ENCODE measurements around the gene TMEM114. TPM values are rescaled to one million over a fixed set of nuclear protein-coding genes. Genes with fewer than 3 reads are reported as not detected.
A peak's percentile ranks its signal among the peaks of the same experiment; 100 is the strongest.

Gene TMEM114
- total RNA-seq, 3 donors from 2014 or later = not detected

DNA sequence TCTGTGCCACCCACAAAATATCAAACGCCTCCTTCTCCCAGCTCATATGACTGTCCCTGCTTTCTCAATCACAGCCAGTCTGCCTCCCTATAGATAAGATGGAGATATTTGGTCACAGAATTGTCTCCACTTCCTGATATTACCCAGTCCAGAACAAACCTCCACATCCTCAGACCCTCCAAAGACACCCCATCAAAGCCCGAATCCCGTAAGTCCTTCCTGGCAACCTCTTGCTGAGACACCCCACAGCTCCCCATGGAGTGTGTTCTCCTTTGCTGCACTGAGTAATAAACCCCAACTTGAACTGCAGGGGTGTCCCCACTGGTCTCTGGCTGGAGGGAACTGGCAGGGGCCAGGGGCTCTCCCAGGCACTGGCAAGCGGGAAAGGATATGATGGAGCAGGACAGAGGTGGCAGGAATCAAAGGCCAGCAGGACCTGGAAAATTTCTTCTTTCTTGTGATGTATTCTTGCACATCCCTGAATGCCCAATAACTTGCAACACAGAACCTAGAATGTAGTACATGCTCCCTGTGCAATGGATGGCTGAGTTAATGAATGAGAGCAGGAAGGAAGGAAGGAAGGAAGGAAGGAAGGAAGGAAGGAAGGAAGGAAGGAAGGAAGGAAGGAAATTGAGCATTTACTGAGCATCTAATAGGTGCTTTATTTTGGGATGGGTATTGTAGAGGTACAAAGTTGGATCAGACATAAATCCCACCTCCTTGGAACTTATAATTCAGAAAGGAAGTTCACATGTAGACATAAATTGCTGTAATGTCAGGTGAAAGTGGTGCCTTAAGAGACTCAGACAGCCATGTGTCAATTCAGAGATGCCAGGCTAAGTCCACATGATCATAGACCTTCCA, 13.9 kb downstream of the TMEM114 start:
- H3K4me1 ChIP-seq = no peaks in the 10 kb centered on the region
- intact Hi-C loops (cut with DNase I; ENCODE audit: low total_unique reads) = no loop called here
- H3K36me3 ChIP-seq = no peaks in the 10 kb centered on the region
- TF ChIP-seq, protein P1, sequence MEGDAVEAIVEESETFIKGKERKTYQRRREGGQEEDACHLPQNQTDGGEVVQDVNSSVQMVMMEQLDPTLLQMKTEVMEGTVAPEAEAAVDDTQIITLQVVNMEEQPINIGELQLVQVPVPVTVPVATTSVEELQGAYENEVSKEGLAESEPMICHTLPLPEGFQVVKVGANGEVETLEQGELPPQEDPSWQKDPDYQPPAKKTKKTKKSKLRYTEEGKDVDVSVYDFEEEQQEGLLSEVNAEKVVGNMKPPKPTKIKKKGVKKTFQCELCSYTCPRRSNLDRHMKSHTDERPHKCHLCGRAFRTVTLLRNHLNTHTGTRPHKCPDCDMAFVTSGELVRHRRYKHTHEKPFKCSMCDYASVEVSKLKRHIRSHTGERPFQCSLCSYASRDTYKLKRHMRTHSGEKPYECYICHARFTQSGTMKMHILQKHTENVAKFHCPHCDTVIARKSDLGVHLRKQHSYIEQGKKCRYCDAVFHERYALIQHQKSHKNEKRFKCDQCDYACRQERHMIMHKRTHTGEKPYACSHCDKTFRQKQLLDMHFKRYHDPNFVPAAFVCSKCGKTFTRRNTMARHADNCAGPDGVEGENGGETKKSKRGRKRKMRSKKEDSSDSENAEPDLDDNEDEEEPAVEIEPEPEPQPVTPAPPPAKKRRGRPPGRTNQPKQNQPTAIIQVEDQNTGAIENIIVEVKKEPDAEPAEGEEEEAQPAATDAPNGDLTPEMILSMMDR (IDR thresholded peaks at IDR 0.05) = no peak
- TF ChIP-seq POLR2AphosphoS5 (IDR thresholded peaks at IDR 0.05) (no peak), POLR2A (IDR thresholded peaks at IDR 0.05) (no peak)
- H3K9me3 ChIP-seq = no peaks in the 10 kb centered on the region
- DNase-seq (ENCODE audit: low spot score in 2 of 2) = no peak
- peaks cover 0 to 15% of the 10 kb centered on the region in 2 donors for H3K27me3 ChIP-seq
- no peak overlapping the region for H3K4me3 ChIP-seq
- no peak overlapping the region for H3K27ac ChIP-seq

DNA sequence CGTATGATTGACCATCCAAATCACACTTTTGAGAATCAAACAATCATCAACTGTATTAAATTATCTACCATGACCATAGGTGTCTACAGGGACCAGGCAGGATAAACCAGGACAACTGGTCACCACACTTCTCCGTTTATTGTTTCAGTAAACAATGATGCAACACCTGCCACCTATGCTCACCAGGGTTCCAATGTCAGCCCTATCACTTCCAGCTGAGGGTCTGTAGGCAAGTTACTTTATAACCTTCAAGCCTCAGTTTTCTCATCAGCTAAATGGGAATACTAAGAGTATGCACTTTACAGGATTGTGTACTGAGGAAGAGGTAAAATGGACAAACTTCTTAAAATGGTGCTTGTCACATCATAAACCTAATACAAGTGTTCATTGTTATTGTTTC, 14.9 kb downstream of the TMEM114 start:
- Histone ChIP-seq H3K27ac (no peak overlapping the region), H3K4me1 (no peaks in the 10 kb centered on the region), H3K4me3 (no peak overlapping the region), H3K27me3 (peaks cover 0 to 15% of the 10 kb centered on the region in 2 donors), H3K9me3 (no peaks in the 10 kb centered on the region), H3K36me3 (no peaks in the 10 kb centered on the region)
- TF ChIP-seq POLR2AphosphoS5 (IDR thresholded peaks at IDR 0.05) (no peak), POLR2A (IDR thresholded peaks at IDR 0.05) (no peak)
- TF ChIP-seq, protein P1 (IDR thresholded peaks at IDR 0.05) = no peak
- intact Hi-C loops (cut with DNase I; ENCODE audit: low total_unique reads) = no loop called here
- no peak for DNase-seq (ENCODE audit: low spot score in 2 of 2)

DNA sequence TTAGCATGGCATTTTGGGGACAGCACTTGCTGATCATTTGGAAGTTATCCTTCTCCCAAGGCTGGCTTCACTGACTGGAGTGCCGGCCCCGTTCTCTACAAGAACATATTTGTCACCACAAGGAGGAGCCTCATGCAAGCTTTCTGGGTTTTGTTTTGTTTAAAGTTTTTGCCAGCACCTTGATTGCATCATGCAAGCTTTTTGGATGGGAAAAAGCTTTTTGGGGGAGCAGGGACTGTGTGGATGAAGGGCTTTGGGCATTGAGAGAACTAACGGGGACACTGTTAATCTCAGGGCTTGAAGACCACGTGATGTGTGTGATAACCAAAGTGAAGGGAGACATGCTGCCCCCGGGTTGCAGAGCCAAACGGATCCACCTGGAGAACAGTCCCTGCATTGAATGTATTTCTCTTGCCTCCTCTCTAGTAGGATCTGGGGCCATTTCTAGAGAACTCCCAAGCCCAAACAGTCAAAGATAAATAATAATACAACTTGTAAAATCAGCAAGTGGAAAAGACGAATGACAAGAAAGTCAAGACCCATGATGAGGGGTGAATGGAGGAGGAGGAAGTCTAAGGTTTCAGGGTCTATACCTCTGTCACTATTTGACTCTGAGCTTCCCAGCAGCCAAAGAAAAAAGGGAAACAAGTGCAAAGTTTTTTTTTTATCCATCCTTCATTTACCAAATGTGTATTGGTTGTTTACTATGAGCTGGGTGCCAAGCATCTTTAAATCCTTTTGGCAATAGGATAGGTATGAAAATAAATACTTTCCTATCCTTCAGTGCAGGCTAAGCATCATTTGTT, 17.2 kb downstream of the TMEM114 start:
- Histone ChIP-seq H3K4me1 (no peaks in the 10 kb centered on the region), H3K27me3 (peaks cover 0 to 14% of the 10 kb centered on the region in 2 donors), H3K36me3 (no peaks in the 10 kb centered on the region), H3K4me3 (no peak overlapping the region), H3K27ac (no peak overlapping the region), H3K9me3 (no peaks in the 10 kb centered on the region)
- DNase-seq (ENCODE audit: low spot score in 2 of 2) = no peak
- intact Hi-C loops (cut with DNase I; ENCODE audit: low total_unique reads) = no loop called here
- TF ChIP-seq, protein P1 (IDR thresholded peaks at IDR 0.05) = peak; percentile 22 to 28 (median 23)
- TF ChIP-seq POLR2A (IDR thresholded peaks at IDR 0.05) = no peak
- no peak for TF ChIP-seq POLR2AphosphoS5 (IDR thresholded peaks at IDR 0.05)

DNA sequence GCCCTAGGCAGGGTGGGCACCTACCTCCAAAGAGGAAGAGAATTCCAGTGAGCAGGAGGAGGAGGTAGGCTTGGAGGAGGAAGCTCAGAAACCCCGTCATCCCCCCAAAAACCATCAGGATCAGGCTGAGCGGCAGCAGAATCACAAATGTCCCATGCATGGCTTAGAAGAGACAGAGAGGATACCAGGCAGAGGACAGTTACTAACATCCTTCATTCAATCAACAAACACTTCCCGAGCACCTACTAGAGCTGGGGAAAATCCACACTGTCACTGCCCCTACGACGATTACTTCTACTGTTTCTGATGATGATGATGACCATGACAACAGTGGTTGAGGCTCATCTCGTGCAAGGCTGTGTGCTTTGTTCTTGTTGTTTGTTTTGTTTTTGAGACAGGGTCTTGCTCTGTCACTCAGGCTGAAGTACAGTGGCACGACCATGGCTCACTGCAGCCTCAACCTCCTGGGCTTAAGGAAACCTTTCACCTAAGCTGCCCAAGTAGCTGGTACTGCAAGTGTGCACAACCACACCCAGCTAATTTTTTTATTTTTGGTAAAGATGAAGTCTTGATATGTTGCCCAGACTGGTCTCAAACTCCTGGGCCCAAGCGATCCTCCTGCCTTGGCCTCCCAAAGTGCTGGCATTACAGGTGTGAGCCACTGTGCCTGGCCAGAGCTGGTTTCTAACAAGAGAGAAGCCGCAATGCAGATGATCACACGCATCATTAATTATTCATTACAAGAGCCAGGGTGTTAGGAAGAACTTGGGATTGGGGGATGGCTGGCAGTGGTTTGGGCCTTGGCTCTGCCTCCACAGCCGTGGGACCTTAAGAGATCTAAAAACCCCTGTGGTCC, 18.0 kb downstream of the TMEM114 start:
- Histone ChIP-seq H3K27me3 (peaks cover 0 to 10% of the 10 kb centered on the region in 2 donors), H3K4me1 (no peaks in the 10 kb centered on the region), H3K27ac (no peak overlapping the region), H3K9me3 (no peaks in the 10 kb centered on the region), H3K4me3 (no peak overlapping the region), H3K36me3 (no peaks in the 10 kb centered on the region)
- intact Hi-C loops (cut with DNase I; ENCODE audit: low total_unique reads) = no loop called here
- no peak for DNase-seq (ENCODE audit: low spot score in 2 of 2)
- TF ChIP-seq POLR2A (IDR thresholded peaks at IDR 0.05) = no peak
- no peak for TF ChIP-seq POLR2AphosphoS5 (IDR thresholded peaks at IDR 0.05)
- TF ChIP-seq, protein P1 (IDR thresholded peaks at IDR 0.05) = no peak
